ENCODE measurements around the gene KDF1. TPM values are rescaled to one million over a fixed set of nuclear protein-coding genes. Genes with fewer than 3 reads are reported as not detected.
"Not testable (repeated sequence)": the region's sequence is repeated elsewhere in the genome, so short reads cannot be mapped to it uniquely, and the experiment has no call there.

KDF1 gene
- total RNA-seq, 4 donors from 2014 or later: 2.3 TPM; not detected in 3

DNA sequence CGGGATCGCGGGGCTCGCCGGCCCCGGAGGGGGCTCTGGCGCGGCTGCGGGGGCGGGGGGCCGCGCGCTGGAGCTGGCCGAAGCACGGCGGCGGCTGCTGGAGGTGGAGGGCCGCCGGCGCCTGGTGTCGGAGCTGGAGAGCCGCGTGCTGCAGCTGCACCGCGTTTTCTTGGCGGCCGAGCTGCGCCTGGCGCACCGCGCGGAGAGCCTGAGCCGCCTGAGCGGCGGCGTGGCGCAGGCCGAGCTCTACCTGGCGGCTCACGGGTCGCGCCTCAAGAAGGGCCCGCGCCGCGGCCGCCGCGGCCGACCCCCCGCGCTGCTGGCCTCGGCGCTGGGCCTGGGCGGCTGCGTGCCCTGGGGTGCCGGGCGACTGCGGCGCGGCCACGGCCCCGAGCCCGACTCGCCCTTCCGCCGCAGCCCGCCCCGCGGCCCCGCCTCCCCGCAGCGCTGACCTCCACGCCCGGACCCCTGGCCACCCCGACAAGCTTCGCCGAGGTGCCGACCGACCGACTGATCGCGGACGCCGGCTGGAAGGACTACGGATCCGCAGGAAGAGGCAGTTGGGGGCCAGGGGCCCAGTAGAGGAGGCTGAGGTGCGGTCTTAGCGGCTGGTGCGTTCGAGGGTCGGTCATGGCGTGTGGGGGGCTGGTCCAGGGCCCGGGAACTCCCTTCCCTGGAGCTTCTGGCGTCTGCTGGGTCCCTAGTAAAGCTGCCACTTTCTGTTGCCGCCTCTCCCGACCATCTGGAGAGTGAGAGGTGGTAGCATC lies 33.9 kb upstream of the KDF1 start:
- peak; percentile 10 for ATAC-seq
- TF ChIP-seq, protein P1, sequence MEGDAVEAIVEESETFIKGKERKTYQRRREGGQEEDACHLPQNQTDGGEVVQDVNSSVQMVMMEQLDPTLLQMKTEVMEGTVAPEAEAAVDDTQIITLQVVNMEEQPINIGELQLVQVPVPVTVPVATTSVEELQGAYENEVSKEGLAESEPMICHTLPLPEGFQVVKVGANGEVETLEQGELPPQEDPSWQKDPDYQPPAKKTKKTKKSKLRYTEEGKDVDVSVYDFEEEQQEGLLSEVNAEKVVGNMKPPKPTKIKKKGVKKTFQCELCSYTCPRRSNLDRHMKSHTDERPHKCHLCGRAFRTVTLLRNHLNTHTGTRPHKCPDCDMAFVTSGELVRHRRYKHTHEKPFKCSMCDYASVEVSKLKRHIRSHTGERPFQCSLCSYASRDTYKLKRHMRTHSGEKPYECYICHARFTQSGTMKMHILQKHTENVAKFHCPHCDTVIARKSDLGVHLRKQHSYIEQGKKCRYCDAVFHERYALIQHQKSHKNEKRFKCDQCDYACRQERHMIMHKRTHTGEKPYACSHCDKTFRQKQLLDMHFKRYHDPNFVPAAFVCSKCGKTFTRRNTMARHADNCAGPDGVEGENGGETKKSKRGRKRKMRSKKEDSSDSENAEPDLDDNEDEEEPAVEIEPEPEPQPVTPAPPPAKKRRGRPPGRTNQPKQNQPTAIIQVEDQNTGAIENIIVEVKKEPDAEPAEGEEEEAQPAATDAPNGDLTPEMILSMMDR (IDR thresholded peaks at IDR 0.05): no peak
- TF ChIP-seq POLR2AphosphoS5 (IDR thresholded peaks at IDR 0.05) (no peak), EP300 (IDR thresholded peaks at IDR 0.05) (no peak), POLR2A (IDR thresholded peaks at IDR 0.05) (no peak)

DNA sequence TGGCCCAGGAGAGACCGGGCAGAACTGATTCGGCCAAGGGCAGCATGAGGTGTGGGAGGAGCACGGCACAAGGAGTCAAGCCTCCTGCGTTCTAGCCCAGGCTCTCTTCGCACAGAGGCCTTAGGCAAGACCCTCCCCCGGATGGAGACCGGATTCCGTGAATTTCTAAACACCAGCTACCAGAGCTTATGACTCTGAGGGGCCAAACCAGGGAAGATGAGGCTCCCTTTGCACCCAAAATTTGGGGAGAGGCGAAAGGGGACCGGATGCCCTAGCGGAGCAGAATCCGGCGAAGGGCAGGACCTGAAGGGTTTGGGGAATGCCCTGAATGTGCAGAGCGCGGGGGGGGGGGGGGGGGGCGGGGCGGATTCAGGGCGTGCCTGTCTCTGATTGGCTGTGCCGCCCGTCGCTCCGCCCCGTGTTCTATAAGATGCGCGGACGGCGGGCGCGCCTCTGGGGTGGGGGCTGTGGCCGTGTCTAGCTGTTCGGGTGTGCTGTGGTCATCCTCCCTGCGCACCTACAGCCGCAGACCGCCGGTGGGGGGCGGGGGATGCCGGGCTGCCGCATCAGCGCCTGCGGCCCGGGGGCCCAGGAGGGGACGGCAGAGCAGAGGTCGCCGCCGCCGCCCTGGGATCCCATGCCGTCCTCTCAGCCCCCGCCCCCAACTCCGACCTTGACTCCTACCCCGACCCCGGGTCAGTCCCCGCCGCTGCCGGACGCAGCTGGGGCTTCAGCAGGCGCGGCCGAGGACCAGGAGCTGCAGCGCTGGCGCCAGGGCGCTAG lies 33.2 kb upstream of the KDF1 start, which contains the start of gene TRNP1:
Gene TRNP1 (plus strand): TSS at position 456 of the 783 bp plus-strand sequence. CDS start 95 bp downstream, at position 551.
- Histone ChIP-seq H3K27ac (peak within 1 kb of the TSS; percentile 70 to 93 (median 92)), H3K27me3 (peaks cover 30% of the 10 kb centered on the region), H3K9me3 (no peaks in the 10 kb centered on the region), H3K4me1 (peaks cover 7 to 53% (median 13%) of the 10 kb centered on the region in 3 donors), H3K36me3 (no peaks in the 10 kb centered on the region), H3K4me3 (peak within 1 kb of the TSS; percentile 57 to 91)
- peak; percentile 69 for ATAC-seq
- TF ChIP-seq POLR2A (IDR thresholded peaks at IDR 0.05) (peak; percentile 64 to 71), POLR2AphosphoS5 (IDR thresholded peaks at IDR 0.05) (peak; percentile 78), EP300 (IDR thresholded peaks at IDR 0.05) (no peak)
- TF ChIP-seq, protein P1 (IDR thresholded peaks at IDR 0.05): no peak
- 0% methylated on average over 6 of the region's 61 CpGs; no CpG with 5 or more reads in 1 of the 2 donors for WGBS, 2 donors (ENCODE audit: low coverage in 1 of 2)

More for the DNA sequence above, 33.9 kb upstream of the KDF1 start:
- H3K27ac ChIP-seq: peak overlapping the region; percentile 70 to 93 (median 92)
- peaks cover 30% of the 10 kb centered on the region for H3K27me3 ChIP-seq
- WGBS, 2 donors (ENCODE audit: low coverage in 1 of 2): no CpG with 5 or more reads among the region's 97 CpGs
- peaks cover 14 to 61% (median 20%) of the 10 kb centered on the region in 3 donors for H3K4me1 ChIP-seq
- H3K4me3 ChIP-seq: peak overlapping the region; percentile 57 to 91
- no peaks in the 10 kb centered on the region for H3K9me3 ChIP-seq
- H3K36me3 ChIP-seq: no peaks in the 10 kb centered on the region

DNA sequence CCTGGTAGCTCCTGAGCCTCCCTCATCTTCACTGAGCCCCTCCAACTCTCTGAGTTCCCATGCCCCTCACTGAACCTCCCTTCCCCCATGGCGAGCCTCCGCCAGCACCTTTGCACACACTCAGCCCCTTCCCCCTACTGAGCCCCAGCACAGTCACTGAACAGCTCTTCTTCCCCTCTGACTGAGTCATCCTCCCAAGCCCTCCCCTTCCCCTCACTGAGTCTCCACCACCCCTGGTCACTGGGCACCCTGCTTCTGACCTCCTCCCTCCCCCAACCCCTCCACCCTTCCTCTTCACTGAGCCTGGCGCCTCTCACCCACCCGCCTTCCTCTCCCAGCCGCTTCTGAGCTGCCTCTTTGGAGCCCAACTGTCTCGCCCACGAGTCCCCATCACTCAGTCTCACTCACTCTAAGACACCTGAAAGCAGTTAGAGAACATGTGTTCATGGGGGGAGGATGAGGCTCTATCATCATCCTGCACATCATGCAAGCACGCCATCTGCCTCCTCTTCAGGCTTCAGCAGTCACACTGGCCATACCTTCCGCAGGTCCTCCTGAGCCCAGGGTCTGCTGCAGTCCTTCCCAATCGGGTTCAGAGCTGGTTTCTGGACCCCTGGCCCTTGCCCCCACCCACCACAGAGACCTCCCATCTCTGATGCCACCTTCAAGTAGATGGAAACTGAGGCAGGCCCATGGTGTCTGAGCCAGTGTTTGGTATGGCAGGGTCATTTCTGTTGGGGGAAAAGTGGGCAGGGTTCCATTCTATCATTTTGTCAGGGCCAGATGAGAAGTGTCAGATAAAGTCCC lies 31.2 kb upstream of the KDF1 start:
- 33 to 52% methylated on average over 3 to 5 of the region's 10 CpGs for WGBS, 2 donors (ENCODE audit: low coverage in 1 of 2)
- Histone ChIP-seq H3K4me1 (peaks cover 3 to 34% (median 5%) of the 10 kb centered on the region in 3 donors), H3K36me3 (no peaks in the 10 kb centered on the region), H3K9me3 (no peaks in the 10 kb centered on the region), H3K4me3 (no peak overlapping the region), H3K27me3 (peaks cover 41% of the 10 kb centered on the region), H3K27ac (no peak overlapping the region)
- no peak for TF ChIP-seq EP300 (IDR thresholded peaks at IDR 0.05)
- TF ChIP-seq POLR2AphosphoS5 (IDR thresholded peaks at IDR 0.05): no peak
- TF ChIP-seq POLR2A (IDR thresholded peaks at IDR 0.05): no peak
- TF ChIP-seq, protein P1 (IDR thresholded peaks at IDR 0.05): no peak
- no peak for ATAC-seq

DNA sequence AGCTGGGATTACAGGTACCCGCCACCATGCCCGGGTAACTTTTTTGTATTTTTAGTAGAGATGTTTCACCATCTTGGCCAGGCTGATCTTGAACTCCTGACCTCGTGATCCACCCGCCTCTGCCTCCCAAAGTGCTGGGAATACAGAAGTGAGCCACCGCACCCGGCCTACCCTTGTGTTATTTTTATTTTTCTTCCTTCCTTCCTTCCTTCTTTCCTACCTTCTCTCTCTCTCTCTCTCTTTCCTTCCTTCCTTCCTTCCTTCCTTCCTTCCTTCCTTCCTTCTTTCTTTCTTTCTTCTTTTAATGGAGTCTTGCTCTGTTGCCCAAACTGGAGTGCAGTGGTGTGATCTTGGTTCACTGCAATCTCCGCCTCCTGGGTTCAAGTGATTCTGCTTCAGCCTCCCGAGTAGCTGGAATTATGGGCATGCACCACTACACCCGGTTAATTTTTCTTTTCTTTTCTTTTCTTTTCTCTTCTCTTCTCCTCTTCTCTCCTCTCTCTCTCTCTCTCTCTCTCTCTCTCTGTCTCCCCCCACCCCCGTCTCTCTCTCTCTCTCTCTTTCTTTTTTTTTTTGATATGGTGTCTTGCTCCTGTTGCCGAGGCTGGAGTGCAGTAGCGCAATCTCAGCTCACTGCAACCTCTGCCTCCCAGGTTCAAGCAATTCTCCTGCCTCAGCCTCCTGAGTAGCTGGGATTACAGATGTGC lies 29.3 kb upstream of the KDF1 start:
- not testable (repeated sequence) for H3K27ac ChIP-seq, H3K36me3 ChIP-seq, H3K4me3 ChIP-seq, H3K9me3 ChIP-seq, ATAC-seq
- Histone ChIP-seq H3K4me1 (peaks cover 3 to 15% (median 3%) of the 10 kb centered on the region in 3 donors), H3K27me3 (peaks cover 49% of the 10 kb centered on the region)
- WGBS, 2 donors (ENCODE audit: low coverage in 1 of 2): 70 to 85% methylated on average over 6 to 11 of the region's 12 CpGs

Data from gastroesophageal sphincter (tissue), 4 donors.